ENCODE results near the gene CAMK2A. TPM values are rescaled to one million over a fixed set of nuclear protein-coding genes. Genes with fewer than 3 reads are reported as not detected.

CAMK2A gene
- total RNA-seq, 1 experiment from 2014 or later, result 0.13 TPM

DNA sequence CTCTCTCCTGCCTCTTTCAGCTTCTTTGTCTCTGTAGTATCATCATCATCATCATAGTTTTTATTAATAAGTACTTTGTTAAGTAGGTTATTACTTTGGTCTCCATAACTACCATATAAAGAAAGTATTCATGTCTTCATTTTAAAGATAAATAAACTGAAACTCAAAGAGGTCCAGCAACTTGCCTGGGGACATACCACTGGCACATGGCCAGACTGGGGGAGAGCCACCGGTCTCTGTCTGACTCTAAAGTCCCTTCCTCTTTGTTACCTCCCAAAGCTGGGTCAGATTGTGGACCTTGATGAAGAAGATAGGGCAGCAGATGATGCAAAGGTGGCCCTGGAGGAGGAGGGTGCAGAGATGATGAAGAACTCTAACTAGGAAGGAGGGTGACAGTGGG, 114.5 kb downstream of the CAMK2A start:
- Histone ChIP-seq H3K27me3 (ENCODE audit: insufficient read depth, low read depth) (0 out of 2 replicates have a peak, but pooled peaks cover 4% of the 10 kb centered on the region), H4K20me1 (ENCODE audit: insufficient read depth) (no peaks in the 10 kb centered on the region), H3K4me2 (no peak overlapping the region), H3F3A (ENCODE audit: insufficient read depth, low read depth) (no peaks in the 10 kb centered on the region), H3K9me3 (ENCODE audit: insufficient read depth, low read depth) (no peaks in the 10 kb centered on the region), H3K4me3 (no peak overlapping the region), H3K9me2 (ENCODE audit: insufficient read depth) (no peaks in the 10 kb centered on the region), H2AFZ (no peak overlapping the region), H3K79me2 (ENCODE audit: low read depth) (no peaks in the 10 kb centered on the region), H3K4me1 (replicated peaks; ENCODE audit: insufficient read depth) (no peaks in the 10 kb centered on the region), H3K36me3 (ENCODE audit: low read depth) (no peaks in the 10 kb centered on the region), H3K27ac (no peak overlapping the region)
- TF ChIP-seq EZH2 (IDR thresholded peaks at IDR 0.05; ENCODE audit: low read depth), result no peak
- no peak for TF ChIP-seq CTCF (conservative IDR thresholded peaks at IDR 0.05)
- intact Hi-C loops (cut with micrococcal nuclease; ENCODE audit: unreplicated experiment), result no loop called here
- no peak for DNase-seq
- POLR2A ChIA-PET (ENCODE audit: unreplicated experiment), result no interaction called here
- BruUV-seq (replicated peaks), result no TSS peak
- CTCF ChIA-PET, result interaction anchor here (0.6 kb wide), 1 partner anchor 431 kb away, joined by 3 read pairs; no protein-coding TSS in a partner anchor

- Histone ChIP-seq H3K9me2 (ENCODE audit: insufficient read depth) (no peaks in the 10 kb centered on the region), H3K4me3 (no peak overlapping the region), H3K27me3 (ENCODE audit: insufficient read depth, low read depth) (0 out of 2 replicates have a peak, but pooled peaks cover 7% of the 10 kb centered on the region), H4K20me1 (ENCODE audit: insufficient read depth) (no peaks in the 10 kb centered on the region), H2AFZ (no peak overlapping the region), H3K27ac (no peak overlapping the region), H3K36me3 (ENCODE audit: low read depth) (no peaks in the 10 kb centered on the region), H3K79me2 (ENCODE audit: low read depth) (no peaks in the 10 kb centered on the region), H3K9me3 (ENCODE audit: insufficient read depth, low read depth) (no peaks in the 10 kb centered on the region), H3F3A (ENCODE audit: insufficient read depth, low read depth) (no peaks in the 10 kb centered on the region), H3K4me2 (no peak overlapping the region), H3K4me1 (replicated peaks; ENCODE audit: insufficient read depth) (no peaks in the 10 kb centered on the region)
- no TSS peak for BruUV-seq (replicated peaks)
- ChIA-PET CTCF (interaction anchor here (0.7 kb wide), 1 partner anchor 55 kb away, joined by 5 read pairs; no protein-coding TSS in a partner anchor), POLR2A (ENCODE audit: unreplicated experiment) (interaction anchor here (0.7 kb wide), 1 partner anchor 135 kb away, joined by 4 read pairs; no protein-coding TSS in a partner anchor)
- intact Hi-C loops (cut with micrococcal nuclease; ENCODE audit: unreplicated experiment), result no loop called here
- no peak for DNase-seq
- TF ChIP-seq EZH2 (IDR thresholded peaks at IDR 0.05; ENCODE audit: low read depth), result no peak
- TF ChIP-seq CTCF (conservative IDR thresholded peaks at IDR 0.05), result no peak
Measured at GRCh38 chr5:150174285-150174684, 115.3 kb downstream of the CAMK2A start.

GRCh38 chr5:150173161-150173560, 116.4 kb downstream of the CAMK2A start:
- Histone ChIP-seq H3K79me2 (ENCODE audit: low read depth) (no peaks in the 10 kb centered on the region), H3K9me3 (ENCODE audit: insufficient read depth, low read depth) (no peaks in the 10 kb centered on the region), H3K4me2 (no peak overlapping the region), H3F3A (ENCODE audit: insufficient read depth, low read depth) (no peaks in the 10 kb centered on the region), H3K4me3 (no peak overlapping the region), H3K9me2 (ENCODE audit: insufficient read depth) (no peaks in the 10 kb centered on the region), H4K20me1 (ENCODE audit: insufficient read depth) (no peaks in the 10 kb centered on the region), H3K4me1 (replicated peaks; ENCODE audit: insufficient read depth) (no peaks in the 10 kb centered on the region), H3K27me3 (ENCODE audit: insufficient read depth, low read depth) (0 out of 2 replicates have a peak, but pooled peaks cover 7% of the 10 kb centered on the region), H3K27ac (no peak overlapping the region), H3K36me3 (ENCODE audit: low read depth) (no peaks in the 10 kb centered on the region), H2AFZ (no peak overlapping the region)
- no peak for TF ChIP-seq CTCF (conservative IDR thresholded peaks at IDR 0.05)
- no peak for TF ChIP-seq EZH2 (IDR thresholded peaks at IDR 0.05; ENCODE audit: low read depth)
- POLR2A ChIA-PET (ENCODE audit: unreplicated experiment), result interaction anchor here (0.6 kb wide), 1 partner anchor 101 kb away, joined by 3 read pairs; no protein-coding TSS in a partner anchor
- peak in 1 of 2 experiments; percentile 13 for DNase-seq
- intact Hi-C loops (cut with micrococcal nuclease; ENCODE audit: unreplicated experiment), result no loop called here
- BruUV-seq (replicated peaks), result no TSS peak
- CTCF ChIA-PET, result no interaction called here
